GM21576 (cell line): ENCODE measurements around the gene DNAH2.

ENCODE experiments used
- ATAC-seq: cut with Tn5 transposase; IDR thresholded peaks from one replicate; pipeline ENCODE4 v1.9.1; 2021; ENCODE audit warnings: mild to moderate bottlenecking, moderate library complexity; ENCODE audit not compliant: unreplicated experiment

Gene DNAH2

GRCh38 chr17:7716901-7717755, at the start of gene DNAH2:
TSS of gene DNAH2 (plus strand) at chr17:7717744. CDS start at chr17:7719735, 1,991 bp downstream.
- no peak for ATAC-seq

DNA sequence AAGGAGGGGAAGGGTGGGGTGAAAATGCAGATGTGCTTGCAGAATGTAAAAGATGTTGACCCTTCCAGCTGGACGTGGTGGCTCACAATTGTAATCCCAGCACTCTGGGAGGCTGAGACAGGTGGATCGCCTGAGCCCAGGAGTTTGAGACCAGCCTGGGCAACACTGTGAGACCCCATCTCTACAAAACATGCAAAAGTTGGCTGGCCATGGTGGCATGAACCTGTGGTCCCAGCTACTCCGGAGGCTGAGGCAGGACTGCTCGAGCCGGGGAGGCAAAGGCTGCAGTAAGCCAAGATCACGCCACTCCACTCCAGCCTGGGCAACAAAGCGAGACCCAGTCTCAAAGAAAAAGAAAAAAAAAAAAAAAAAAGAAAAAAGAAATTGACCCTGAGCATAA, 49.1 kb upstream of the DNAH2 start:
- ATAC-seq, result no peak

- ATAC-seq, result no peak
These were observed 44.3 kb upstream of the DNAH2 start for GRCh38 chr17:7673239-7673638.

DNA sequence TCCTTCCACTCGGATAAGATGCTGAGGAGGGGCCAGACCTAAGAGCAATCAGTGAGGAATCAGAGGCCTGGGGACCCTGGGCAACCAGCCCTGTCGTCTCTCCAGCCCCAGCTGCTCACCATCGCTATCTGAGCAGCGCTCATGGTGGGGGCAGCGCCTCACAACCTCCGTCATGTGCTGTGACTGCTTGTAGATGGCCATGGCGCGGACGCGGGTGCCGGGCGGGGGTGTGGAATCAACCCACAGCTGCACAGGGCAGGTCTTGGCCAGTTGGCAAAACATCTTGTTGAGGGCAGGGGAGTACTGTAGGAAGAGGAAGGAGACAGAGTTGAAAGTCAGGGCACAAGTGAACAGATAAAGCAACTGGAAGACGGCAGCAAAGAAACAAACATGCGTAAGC, 42.6 kb upstream of the DNAH2 start:
- ATAC-seq, result no peak

GRCh38 chr17:7676533-7676932, 41.0 kb upstream of the DNAH2 start:
- no peak for ATAC-seq

GRCh38 chr17:7677388-7678067, 40.0 kb upstream of the DNAH2 start:
- no peak for ATAC-seq

- no peak for ATAC-seq
These were observed 32.6 kb upstream of the DNAH2 start for GRCh38 chr17:7684851-7685532.

DNA sequence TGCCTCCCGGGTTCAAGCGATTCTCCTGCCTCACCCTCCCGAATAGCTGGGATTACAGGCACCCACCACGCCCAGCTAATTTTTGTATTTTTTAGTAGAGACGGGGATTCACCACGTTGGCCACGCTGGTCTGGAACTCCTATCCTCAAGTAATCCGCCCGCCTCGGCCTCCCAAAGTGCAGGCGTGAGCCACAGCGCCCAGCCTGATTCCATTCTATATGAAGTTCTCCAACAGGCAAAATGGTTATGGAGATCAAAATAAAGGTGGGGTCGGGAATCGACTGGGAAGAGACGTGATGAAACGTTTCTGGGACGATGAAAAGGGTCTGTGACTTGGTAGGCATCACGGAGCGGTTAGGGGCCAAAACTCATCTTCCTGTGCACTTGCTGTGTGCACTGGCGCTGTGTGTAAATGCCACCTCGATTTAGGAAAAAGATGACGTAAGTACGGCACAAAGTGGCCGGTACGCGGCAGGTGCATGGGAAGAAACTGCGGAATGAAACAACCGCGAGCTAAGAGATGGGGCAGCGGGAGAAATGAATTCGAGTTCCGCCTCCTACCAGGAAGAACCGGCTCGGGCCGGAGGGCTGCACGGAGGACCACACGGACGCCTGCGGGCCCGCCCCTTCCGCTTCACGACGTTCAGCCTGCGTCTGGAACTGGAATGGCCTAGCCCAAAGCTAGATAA, 31.9 kb upstream of the DNAH2 start:
- peak; percentile 47 for ATAC-seq

GRCh38 chr17:7686222-7687071, 31.1 kb upstream of the DNAH2 start:
- peak; percentile 39 for ATAC-seq

- ATAC-seq, result peak; percentile 30
These were observed 30.3 kb upstream of the DNAH2 start, which contains the start of gene TP53 for GRCh38 chr17:7687072-7687907. TSS of gene TP53 (minus strand) at chr17:7687490. CDS start at chr17:7676594, 10,896 bp downstream.

DNA sequence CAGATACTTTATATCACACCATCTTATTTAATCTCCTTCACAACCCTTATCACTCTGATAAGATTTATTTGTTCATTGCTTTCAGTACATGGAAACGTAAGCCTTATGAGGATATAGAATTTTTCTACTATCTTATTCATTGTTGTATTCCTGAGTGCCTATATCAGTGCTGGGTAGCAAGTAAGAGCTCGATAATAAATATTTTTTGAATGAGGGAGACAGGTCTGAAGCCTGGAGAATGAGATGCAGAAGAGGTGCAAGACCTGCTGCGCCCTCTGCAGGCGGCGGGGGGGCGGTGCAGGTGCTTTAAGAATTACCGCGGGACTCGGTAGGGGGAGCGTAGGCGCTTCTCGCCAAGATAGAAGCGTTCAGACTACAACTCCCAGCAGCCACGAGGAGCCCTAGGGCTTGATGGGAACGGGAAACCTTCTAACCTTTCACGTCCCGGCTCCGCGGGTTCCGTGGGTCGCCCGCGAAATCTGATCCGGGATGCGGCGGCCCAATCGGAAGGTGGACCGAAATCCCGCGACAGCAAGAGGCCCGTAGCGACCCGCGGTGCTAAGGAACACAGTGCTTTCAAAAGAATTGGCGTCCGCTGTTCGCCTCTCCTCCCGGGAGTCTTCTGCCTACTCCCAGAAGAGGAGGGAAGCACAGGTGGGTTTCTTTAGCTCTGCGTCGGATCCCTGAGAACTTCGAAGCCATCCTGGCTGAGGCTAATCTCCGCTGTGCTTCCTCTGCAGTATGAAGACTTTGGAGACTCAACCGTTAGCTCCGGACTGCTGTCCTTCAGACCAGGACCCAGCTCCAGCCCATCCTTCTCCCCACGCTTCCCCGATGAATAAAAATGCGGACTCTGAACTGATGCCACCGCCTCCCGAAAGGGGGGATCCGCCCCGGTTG, 29.4 kb upstream of the DNAH2 start, which contains the start of gene WRAP53:
TSS of gene WRAP53 (plus strand) at position 570 of the 900 bp plus-strand sequence. CDS start at position 742, 172 bp downstream.
- peak; percentile 58 for ATAC-seq

DNA sequence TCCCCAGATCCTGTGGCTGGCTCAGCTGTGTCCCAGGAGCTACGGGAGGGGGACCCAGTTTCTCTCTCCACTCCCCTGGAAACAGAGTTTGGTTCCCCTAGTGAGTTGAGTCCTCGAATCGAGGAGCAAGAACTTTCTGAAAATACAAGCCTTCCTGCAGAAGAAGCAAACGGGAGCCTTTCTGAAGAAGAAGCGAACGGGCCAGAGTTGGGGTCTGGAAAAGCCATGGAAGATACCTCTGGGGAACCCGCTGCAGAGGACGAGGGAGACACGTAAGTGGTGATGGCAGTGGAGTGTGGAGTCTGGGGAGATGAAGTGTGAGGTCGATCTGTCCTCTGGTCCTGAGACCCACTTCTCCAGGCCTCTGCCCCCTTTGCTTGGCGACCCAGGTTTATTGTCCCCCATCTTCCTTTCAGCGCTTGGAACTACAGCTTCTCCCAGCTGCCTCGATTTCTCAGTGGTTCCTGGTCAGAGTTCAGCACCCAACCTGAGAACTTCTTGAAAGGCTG, 28.7 kb upstream of the DNAH2 start:
- no peak for ATAC-seq

DNA sequence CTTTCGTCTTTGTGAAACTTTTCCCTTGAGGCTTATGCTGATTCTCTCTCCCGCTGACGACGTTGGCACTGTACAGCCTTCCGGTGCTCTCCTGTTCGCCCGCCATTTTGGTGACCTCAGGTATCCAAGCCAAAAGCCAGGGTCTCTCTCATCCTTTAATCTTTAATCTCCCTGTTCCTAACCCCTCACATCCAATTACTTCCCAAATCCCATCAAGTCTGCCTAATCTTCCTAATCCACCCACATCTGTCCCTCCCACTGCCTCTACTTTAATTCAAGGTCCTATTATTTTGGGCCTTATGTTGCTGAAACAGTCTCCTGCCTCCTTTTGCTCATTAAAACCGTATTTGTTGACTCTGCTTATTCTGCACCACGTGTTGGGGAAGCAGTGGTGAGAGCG, 22.0 kb upstream of the DNAH2 start:
- no peak for ATAC-seq

- no peak for ATAC-seq
These were observed 19.5 kb upstream of the DNAH2 start for GRCh38 chr17:7697828-7698588.

- ATAC-seq, result no peak
These were observed 17.0 kb upstream of the DNAH2 start for GRCh38 chr17:7700510-7700909.

DNA sequence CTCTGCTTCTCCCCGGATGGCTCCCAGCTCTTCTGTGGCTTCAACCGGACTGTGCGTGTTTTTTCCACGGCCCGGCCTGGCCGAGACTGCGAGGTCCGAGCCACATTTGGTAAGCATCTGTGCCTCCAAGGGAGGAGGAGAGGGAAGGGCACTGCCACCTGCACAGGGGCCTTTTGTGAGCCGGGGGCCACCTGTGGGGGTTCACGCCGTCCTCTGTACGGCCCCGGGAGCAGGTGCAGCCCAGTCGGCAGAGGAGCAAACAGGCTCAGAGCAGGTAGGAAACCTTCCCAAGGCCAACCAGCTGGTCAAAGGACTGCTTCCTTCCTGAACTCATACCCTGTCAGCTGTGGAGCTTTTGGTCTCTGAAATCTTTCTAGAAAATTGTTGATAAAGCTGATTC, 15.9 kb upstream of the DNAH2 start:
- ATAC-seq, result no peak

- ATAC-seq, result no peak
These were observed 14.8 kb upstream of the DNAH2 start for GRCh38 chr17:7702776-7703175.
